H1 (cell line): Measurements from ENCODE around the gene RANBP6. TPM values are rescaled to one million over a fixed set of nuclear protein-coding genes. Genes with fewer than 3 reads are reported as not detected.

ENCODE experiments used
- CEBPB ChIP-seq: IDR thresholded peaks from 2 replicates; pipeline ENCODE4 v1.6.1; 2012; ENCODE audit warnings: low read depth, low read length
- CHD1 ChIP-seq: IDR thresholded peaks from 2 replicates; pipeline ENCODE4 v1.6.1; 2012; ENCODE audit warnings: low read depth, low read length, improper control_type of control experiment
- KDM4A ChIP-seq: IDR thresholded peaks from one replicate; pipeline ENCODE4 v1.7.1; 2012; ENCODE audit warnings: low read depth, mild to moderate bottlenecking, moderate library complexity, low read length, inconsistent platforms; ENCODE audit not compliant: severe bottlenecking
- MAFK ChIP-seq: IDR thresholded peaks from 2 replicates; pipeline ENCODE4 v1.6.1; 2012; ENCODE audit warnings: low read depth, mild to moderate bottlenecking, improper control_type of control experiment, low read length
- RAD21 ChIP-seq, 2 experiments: IDR thresholded peaks in 1 of 2; conservative IDR thresholded peaks in 1 of 2; 2 replicates each; pipeline ENCODE4 v1.6.1; 2011; ENCODE audit warnings: low read depth in 2 of 2, low read length in 2 of 2, improper control_type of control experiment in 1 of 2, inconsistent platforms in 1 of 2, mild to moderate bottlenecking in 1 of 2, moderate library complexity in 1 of 2
- SP2 ChIP-seq: IDR thresholded peaks from 2 replicates; pipeline ENCODE4 v1.6.1; 2012; ENCODE audit warnings: mild to moderate bottlenecking, low read length, inconsistent platforms
- SP4 ChIP-seq: IDR thresholded peaks from 2 replicates; pipeline ENCODE4 v1.6.1; 2012; ENCODE audit warnings: low read length, inconsistent platforms
- SRF ChIP-seq: IDR thresholded peaks from 2 replicates; pipeline ENCODE4 v1.6.1; 2011; ENCODE audit warnings: mild to moderate bottlenecking, low read depth, low read length, moderate library complexity
- polyA plus RNA-seq, 7 experiments: library from polyadenylated mRNA; depleted of rRNA in 3 of 7; stranded (reverse) in 5 of 7; unstranded in 2 of 7; fragments of >200 nt in 5 of 7; fragments of 200-250 nt in 2 of 7; gene quantifications; 1 replicate in 5 of 7; 2 replicates in 1 of 7; 4 replicates in 1 of 7; pipeline versions ENCODE4 v1.2.1 to v1.2.3, GENCODE V29; 2011 to 2013; ENCODE audit warnings: missing spikeins in 2 of 7, mixed read lengths in 2 of 7
- total RNA-seq: library from RNA; stranded (reverse); fragmentation: NEBNext Ultra II Directional; extraction: Animal tissue kit (Norgen Biotek cat#: 25700); gene quantifications from 2 replicates; pipeline ENCODE4 v1.2.1, GENCODE V29; 2021
- TF ChIP-seq, protein P1 (sequence below): fragments of 300-600 bp; sonication (generic); IDR thresholded peaks from 2 replicates; pipeline ENCODE4 v1.7.1; 2012; ENCODE audit warnings: low read length, moderate library complexity, mild to moderate bottlenecking, inconsistent platforms; ENCODE audit not compliant: insufficient replicate concordance
- TF ChIP-seq, protein P2 (sequence below): IDR thresholded peaks from 2 replicates; pipeline ENCODE4 v1.6.1; 2012; ENCODE audit warnings: inconsistent platforms

RANBP6 gene
- total and polyA plus RNA-seq, 2 of the 8 experiments (the other 6 are each of a cell fraction or from before 2014, with no cell fraction given) = 5.7 to 18.8 TPM

- TF ChIP-seq, protein P1, sequence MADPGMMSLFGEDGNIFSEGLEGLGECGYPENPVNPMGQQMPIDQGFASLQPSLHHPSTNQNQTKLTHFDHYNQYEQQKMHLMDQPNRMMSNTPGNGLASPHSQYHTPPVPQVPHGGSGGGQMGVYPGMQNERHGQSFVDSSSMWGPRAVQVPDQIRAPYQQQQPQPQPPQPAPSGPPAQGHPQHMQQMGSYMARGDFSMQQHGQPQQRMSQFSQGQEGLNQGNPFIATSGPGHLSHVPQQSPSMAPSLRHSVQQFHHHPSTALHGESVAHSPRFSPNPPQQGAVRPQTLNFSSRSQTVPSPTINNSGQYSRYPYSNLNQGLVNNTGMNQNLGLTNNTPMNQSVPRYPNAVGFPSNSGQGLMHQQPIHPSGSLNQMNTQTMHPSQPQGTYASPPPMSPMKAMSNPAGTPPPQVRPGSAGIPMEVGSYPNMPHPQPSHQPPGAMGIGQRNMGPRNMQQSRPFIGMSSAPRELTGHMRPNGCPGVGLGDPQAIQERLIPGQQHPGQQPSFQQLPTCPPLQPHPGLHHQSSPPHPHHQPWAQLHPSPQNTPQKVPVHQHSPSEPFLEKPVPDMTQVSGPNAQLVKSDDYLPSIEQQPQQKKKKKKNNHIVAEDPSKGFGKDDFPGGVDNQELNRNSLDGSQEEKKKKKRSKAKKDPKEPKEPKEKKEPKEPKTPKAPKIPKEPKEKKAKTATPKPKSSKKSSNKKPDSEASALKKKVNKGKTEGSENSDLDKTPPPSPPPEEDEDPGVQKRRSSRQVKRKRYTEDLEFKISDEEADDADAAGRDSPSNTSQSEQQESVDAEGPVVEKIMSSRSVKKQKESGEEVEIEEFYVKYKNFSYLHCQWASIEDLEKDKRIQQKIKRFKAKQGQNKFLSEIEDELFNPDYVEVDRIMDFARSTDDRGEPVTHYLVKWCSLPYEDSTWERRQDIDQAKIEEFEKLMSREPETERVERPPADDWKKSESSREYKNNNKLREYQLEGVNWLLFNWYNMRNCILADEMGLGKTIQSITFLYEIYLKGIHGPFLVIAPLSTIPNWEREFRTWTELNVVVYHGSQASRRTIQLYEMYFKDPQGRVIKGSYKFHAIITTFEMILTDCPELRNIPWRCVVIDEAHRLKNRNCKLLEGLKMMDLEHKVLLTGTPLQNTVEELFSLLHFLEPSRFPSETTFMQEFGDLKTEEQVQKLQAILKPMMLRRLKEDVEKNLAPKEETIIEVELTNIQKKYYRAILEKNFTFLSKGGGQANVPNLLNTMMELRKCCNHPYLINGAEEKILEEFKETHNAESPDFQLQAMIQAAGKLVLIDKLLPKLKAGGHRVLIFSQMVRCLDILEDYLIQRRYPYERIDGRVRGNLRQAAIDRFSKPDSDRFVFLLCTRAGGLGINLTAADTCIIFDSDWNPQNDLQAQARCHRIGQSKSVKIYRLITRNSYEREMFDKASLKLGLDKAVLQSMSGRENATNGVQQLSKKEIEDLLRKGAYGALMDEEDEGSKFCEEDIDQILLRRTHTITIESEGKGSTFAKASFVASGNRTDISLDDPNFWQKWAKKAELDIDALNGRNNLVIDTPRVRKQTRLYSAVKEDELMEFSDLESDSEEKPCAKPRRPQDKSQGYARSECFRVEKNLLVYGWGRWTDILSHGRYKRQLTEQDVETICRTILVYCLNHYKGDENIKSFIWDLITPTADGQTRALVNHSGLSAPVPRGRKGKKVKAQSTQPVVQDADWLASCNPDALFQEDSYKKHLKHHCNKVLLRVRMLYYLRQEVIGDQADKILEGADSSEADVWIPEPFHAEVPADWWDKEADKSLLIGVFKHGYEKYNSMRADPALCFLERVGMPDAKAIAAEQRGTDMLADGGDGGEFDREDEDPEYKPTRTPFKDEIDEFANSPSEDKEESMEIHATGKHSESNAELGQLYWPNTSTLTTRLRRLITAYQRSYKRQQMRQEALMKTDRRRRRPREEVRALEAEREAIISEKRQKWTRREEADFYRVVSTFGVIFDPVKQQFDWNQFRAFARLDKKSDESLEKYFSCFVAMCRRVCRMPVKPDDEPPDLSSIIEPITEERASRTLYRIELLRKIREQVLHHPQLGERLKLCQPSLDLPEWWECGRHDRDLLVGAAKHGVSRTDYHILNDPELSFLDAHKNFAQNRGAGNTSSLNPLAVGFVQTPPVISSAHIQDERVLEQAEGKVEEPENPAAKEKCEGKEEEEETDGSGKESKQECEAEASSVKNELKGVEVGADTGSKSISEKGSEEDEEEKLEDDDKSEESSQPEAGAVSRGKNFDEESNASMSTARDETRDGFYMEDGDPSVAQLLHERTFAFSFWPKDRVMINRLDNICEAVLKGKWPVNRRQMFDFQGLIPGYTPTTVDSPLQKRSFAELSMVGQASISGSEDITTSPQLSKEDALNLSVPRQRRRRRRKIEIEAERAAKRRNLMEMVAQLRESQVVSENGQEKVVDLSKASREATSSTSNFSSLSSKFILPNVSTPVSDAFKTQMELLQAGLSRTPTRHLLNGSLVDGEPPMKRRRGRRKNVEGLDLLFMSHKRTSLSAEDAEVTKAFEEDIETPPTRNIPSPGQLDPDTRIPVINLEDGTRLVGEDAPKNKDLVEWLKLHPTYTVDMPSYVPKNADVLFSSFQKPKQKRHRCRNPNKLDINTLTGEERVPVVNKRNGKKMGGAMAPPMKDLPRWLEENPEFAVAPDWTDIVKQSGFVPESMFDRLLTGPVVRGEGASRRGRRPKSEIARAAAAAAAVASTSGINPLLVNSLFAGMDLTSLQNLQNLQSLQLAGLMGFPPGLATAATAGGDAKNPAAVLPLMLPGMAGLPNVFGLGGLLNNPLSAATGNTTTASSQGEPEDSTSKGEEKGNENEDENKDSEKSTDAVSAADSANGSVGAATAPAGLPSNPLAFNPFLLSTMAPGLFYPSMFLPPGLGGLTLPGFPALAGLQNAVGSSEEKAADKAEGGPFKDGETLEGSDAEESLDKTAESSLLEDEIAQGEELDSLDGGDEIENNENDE = no peak
- TF ChIP-seq SP4 = no peak
- no peak for TF ChIP-seq CEBPB
- no peak for TF ChIP-seq KDM4A
- TF ChIP-seq SP2 = no peak
- no peak for TF ChIP-seq RAD21 (IDR thresholded peaks at IDR 0.05 in 1 of 2, conservative IDR thresholded peaks at IDR 0.05 in 1 of 2; ENCODE audit: low read depth in 2 of 2, low read length in 2 of 2)
- TF ChIP-seq CHD1 = no peak
- TF ChIP-seq SRF = no peak
- TF ChIP-seq MAFK = no peak
- TF ChIP-seq, protein P2, sequence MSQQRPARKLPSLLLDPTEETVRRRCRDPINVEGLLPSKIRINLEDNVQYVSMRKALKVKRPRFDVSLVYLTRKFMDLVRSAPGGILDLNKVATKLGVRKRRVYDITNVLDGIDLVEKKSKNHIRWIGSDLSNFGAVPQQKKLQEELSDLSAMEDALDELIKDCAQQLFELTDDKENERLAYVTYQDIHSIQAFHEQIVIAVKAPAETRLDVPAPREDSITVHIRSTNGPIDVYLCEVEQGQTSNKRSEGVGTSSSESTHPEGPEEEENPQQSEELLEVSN = no peak
Measured at GRCh38 chr9:5976674-5977397, 38.6 kb downstream of the RANBP6 start (continued).
